SIG-M5 treated with dmso at 0.1 percent for 504 hours (cell line): ENCODE measurements around the gene ERGIC1.

Experiments used
- DNase-seq: peaks from one replicate; lab custom pipeline; 2025; ENCODE audit not compliant: unreplicated experiment; lab: John Stamatoyannopoulos, UW

Gene ERGIC1

DNA sequence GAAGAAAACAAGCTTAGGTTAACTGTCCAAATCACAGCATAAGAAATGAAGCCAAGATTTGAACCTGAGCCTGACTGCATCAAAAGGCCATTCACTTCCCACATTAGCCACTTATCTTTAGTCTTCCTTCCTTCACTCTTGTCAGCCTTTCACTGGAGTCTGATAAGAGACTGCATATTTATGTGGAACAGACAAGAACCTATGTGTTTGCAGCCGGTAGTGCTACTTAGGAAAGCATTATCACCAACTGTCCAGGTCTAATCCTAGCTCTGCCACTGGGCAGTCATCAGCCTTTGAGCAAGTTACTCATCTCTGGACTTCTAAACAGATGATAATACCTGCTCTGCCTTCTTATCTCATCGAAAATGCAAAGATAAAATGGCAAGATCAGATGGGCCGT is 137.4 kb downstream of the ERGIC1 start:
- no peak for DNase-seq

GRCh38 chr5:172972552-172972951 is 138.5 kb downstream of the ERGIC1 start:
- DNase-seq = no peak

DNA sequence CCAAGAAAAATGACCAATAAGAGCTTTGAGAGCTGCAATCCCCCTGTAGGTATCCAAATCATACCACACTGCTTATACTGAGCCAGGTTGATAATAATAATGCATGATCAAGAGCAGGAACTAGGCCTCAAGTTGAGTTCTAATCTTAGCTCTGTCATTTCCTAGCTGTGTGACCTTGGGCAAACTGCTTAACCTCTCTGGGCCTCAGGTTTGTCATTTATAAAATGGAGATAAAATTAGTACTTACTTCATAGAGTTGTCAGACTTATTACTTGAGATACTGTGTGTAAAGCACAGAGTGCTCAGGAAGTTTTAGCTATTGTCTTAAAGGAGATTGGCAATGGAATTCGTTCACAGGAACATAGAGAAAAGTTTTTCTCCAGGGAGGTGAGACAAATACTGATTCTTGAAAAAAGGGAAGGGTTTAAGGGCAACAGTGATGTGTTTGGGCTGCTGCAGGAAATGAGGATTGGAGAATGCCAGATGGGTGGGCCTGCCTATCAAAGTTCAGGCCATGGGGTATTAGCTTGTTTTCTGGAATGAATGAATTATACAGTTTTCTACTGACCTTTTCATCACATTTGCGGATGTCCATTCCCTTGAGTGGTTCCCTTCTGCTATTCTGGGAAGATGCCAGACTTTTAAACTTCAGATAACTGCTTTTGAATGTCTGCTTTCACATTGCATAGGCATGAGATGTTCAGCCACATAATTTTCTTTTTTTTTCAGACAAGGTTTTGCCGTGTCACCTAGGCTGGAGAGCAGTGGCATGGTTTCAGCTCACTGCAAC is 139.3 kb downstream of the ERGIC1 start:
- no peak for DNase-seq

DNA sequence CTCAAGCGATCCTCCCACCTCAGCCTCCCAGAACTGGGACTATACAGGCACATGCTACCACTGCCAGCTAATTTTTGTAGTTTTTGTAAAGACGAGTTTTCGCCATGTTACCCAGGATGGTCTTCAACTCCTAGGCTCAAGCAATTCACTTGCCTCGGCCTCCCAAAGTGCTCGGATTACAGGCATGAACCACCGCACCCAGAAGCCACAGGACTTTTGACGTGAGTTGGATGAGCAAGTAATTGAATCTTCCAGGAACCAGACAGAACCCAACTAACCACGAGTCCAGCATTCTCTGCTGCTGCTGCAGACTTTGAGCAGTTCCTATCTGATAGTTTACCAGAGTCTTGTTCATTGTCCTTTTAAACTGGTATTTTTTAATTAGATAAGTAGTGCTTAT is 139.9 kb downstream of the ERGIC1 start:
- no peak for DNase-seq

DNA sequence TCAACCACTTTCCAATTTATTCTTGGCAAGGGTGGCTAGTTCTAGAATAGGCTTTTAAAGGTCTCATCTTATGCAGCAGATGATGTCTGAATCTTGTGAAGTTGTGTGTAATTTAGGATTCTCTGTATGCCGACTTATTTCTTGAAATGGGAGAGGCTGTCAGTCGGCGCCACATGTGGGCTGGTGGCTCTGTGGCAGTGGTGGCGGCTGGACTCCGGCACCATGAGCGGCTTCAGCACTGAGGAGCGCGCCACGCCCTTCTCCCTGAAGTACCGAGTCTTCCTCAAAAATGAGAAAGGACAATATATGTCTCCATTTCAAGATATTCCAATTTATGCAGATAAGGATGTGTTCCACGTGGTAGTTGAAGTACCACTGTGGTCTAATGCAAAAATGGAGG is 141.2 kb downstream of the ERGIC1 start:
- no peak for DNase-seq

DNA sequence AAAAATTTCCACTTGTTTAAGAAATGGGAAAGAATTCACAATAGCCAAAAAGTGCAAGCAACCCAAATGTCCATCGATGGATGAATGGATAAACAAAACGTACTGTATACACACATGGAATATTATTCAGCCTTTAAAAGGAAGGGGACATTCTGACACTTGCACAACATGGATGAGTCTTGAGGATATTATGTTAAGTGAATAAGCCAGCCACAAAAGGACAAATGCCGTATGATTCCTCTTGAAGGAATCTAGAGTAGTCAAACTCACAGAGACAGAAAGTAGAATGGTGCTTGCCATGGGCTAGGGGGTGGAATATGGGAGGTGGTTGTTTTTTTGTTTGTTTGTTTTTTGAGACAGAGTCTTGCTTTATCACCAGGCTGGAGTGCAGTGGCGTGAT is 145.7 kb downstream of the ERGIC1 start:
- DNase-seq = no peak

DNA sequence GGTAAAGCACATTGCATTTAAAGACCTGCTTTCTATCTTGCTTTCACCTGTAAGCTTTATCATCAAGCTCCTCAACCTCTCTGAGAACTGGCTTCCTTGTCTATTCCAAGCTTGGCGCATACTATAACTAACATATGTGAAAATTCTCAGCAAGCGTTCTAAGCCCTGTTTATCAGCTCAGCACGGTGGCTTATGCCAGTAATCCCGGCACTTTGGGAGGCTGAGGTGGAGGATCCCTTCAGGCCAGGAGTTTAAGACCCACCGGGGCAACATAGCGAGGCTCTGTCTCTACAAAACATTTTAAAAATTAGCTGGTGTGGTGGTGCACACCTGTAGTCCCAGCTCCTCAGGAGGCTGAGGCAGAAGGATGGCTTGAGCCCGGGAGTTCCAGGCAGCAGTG is 147.9 kb downstream of the ERGIC1 start:
- DNase-seq = no peak

DNA sequence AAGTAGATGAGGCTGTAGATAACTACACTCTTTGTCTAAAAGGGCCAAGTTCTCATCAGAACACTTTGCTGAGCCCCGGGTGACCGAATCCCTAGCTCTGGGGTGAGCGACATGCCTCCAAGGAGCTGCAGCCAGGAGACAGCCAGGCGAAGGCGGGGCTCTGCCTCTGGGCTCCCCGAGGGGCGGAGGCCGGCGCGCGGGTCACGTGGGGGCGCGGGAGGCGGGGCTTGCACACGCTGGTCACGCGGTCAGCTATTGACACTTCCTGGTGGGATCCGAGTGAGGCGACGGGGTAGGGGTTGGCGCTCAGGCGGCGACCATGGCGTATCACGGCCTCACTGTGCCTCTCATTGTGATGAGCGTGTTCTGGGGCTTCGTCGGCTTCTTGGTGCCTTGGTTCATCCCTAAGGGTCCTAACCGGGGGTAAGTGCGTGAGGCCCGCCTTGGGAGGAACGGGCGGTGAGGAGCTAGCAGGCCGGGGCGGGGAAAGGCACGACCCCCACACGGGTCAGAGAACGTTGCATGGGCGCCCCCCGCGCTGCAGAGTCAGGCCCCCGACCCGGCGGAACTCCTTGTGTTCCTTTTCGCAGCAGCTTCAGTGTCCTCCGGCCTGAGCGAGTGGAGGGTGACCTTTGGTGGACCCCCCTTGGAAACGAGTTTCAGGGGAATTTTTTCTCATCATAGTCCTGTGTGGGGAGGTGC is 149.6 kb downstream of the ERGIC1 start, which contains the start of gene ATP6V0E1:
Gene ATP6V0E1, plus strand, starts transcription at position 230 of the 702 bp plus-strand sequence. Its CDS starts 90 bp downstream, at position 320.
- peak; percentile 94 for DNase-seq

DNA sequence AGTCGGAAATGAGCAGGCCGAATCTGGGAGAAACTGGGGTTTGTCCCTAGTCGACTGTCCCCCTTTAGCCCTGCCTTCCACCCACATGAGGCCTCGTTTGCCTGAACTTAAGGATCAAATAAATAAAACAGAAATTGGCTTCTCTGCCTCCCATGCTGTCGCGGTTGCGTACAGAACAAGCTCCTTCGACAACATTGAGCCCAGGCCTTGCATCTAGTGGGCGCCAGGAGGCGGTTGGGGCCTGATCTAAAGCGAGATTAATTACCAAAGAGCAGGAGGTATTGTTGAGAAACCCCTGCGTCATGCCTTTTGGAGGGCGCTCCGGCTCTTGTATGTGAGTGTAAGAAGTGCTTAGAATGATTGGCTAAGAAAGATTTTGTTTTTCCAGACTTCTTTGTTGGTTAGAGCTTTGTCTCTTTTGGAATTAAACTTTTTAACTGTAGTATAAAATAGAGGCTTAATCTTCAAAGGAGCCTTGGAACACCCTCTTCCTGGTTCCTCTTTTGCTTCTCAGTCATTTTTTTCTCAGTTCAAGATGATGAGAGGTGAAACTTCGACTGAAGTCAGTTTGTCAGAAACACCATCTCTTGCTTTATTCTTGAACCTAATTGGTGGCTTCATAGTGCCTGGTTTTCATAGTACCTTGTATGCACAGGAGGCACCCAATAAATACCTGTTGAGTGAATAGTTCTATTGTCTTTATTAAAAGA is 150.3 kb downstream of the ERGIC1 start:
- DNase-seq = peak; percentile 94

DNA sequence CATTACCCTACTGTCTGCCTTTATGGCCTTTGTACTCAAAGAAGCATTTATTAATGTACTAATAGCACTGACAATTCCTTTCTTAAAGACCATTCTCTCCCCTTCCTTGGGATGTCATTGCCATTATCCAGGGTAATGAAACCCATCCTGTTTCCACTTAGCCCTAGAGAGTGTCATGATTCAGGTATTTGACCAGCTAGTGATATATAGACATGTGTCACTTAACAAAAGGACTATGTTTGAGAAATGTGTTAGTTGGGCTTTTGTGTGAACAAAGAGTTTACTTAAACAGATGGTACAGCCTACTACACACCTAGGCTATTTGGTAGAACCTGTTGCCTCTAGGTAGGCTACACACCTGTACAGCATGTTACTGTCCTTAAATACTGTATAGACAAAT is 151.5 kb downstream of the ERGIC1 start:
- DNase-seq = no peak

DNA sequence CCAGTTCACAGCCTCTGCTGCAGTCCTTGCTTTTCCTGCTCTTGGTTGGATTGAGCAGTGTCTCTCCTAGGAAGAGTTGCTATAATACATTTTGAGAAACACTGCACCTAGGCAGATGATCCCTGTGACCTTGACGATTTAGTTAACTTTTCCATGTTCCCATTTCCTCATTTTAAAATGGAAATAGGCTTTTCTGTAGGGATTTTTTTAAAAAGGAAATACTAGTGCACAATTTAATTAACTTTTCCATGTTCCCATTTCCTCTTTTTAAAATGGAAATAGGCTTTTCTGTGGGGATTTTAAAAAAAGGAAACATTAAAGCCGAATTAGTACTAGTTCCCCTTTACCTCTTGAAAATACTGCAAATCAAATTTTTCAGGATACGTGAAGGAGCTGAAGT is 154.2 kb downstream of the ERGIC1 start:
- no peak for DNase-seq

DNA sequence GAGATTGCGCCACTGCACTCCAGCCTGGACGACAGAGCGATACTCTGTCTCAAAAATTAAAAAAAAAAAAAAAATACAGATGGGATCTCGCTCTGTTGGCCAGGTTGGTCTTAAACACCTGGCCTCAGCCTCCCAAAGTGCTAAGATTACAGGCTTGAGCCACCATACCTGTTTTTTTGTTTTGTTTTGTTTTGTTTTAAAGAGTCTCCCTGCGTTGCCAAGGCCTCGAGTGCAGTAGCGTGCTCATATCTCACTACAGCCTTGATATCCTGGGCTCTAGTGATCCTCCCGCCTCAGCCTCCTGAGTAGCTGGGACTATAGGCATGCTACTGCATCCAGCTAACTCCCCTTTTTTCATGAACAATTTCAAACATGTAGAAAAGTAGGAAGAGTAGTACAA is 156.7 kb downstream of the ERGIC1 start:
- DNase-seq = no peak

GRCh38 chr5:172994405-172994804 is 160.4 kb downstream of the ERGIC1 start:
- no peak for DNase-seq

DNA sequence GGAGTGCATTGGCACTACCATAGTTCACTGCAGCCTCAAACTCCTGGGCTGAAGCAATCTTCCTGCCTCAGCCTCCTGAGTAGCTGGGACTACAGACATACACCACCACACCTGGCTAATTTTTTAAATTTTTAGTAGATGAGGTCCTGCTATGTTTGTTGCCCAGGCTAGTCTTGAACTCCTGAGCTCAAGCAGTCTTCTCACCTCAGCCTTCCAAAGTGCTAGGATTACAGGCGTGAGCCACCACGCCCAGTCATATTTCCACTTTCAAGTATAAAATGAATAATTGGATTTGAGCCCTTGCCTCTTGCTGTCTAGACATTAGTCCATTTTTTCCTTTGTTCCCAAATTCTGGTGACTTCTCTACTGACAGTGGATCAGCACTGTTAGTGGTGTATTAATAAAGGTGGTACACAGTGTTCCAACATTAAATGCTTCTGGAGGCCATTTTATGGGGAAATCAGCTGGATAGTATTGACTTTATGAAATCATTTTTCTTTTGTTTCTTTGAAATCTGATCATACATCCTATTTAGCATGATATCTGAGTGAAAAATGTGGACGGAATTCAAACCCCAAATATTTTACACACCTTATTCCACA is 165.4 kb downstream of the ERGIC1 start:
- DNase-seq = no peak

GRCh38 chr5:172999974-173000373 is 165.9 kb downstream of the ERGIC1 start:
- DNase-seq = no peak

DNA sequence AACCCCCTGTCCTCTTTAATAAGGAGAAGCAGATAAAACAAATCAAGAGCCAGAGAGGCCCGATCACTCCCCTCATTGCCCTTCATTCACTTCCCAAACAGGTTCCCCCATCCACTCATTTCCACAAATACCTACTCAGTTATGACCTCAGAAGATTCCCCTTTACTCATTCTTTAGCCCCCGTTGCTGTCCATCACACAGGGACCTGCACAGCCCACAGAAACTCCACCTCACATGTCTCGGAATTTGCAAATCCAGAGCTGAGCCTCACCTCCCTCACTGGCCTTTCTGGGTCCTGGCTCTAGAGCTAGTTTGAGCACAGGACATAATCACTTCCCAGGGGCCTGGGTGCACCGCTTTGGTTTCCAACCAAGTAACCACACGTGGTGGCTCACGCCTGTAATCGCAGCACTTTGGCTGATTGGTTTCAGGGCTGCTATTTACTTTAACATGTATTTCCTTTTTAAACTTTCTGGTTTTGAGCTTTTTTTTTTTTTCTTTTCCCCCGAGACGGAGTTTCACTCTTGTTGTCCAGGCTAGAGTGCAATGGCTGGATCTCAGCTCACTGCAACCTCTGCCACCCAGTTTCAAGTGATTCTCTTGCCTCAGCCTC is 167.3 kb downstream of the ERGIC1 start:
- DNase-seq = no peak
